Measurements from ENCODE around the gene ZP3.
"Not testable (repeated sequence)": the region's sequence is repeated elsewhere in the genome, so short reads cannot be mapped to it uniquely, and the experiment has no call there.

The ZP3 gene

DNA sequence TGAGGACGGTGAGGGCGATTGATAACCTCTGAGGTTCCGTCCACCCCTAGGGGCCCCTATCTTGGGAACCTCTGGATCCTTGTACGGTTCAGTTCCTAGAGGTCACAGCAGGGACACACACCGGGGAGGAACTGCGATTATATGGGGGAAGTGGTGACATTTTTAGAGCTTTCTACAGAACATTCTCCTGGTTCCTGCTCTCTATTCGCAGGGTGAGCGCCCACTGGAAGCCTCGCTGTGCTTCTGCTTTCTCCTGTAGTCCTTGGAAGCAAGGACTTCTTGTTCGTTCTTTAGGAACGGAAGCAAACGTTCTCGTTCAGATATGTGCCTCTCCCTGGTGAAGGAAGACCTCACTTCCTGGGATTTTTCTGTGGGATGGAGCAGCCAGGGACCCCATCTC lies 63.2 kb downstream of the ZP3 start:
- DNase-seq: not testable (repeated sequence)
